ENCODE results near the gene RIMS4. TPM values are rescaled to one million over a fixed set of nuclear protein-coding genes. Genes with fewer than 3 reads are reported as not detected.
"Not testable (repeated sequence)": the region's sequence is repeated elsewhere in the genome, so short reads cannot be mapped to it uniquely, and the experiment has no call there.

Gene RIMS4
- total RNA-seq, 1 donor from 2014 or later: not detected

DNA sequence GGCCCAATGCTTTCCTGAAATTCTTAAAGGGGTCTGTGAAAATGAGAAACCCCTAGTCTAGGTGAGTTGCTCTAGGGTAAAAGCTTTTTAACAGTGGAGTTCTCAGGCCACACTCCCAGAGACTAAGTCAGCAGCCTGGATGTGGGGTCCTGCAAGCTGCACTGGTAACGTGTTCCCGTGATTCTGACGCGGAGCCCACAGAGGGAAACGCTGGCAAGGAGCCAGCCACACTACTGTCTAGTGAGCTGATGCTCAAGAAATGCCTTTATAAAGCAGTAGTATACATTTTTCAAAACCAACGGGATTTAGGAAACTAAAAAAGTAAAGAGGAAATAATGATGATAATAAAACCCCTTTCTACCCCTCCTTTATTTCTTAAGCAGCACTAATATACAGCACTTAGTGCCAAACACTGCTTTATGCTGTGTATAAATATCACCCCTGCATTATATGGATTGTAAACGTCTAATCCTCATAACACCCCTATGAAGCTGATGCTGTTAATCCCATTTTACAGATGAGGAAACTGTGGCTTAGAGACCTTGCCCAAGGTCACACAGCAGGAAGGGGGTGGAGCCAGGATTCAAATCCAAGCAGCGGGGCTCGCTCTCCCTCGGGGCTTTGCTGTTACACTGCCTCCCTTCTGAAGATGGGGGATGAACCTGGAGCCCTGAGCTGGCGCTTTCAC is 39.7 kb downstream of the RIMS4 start:
- ATAC-seq: no peak
- no peak for DNase-seq (ENCODE audit: missing footprints)
- intact Hi-C loops (cut with DNase I): no loop called here

DNA sequence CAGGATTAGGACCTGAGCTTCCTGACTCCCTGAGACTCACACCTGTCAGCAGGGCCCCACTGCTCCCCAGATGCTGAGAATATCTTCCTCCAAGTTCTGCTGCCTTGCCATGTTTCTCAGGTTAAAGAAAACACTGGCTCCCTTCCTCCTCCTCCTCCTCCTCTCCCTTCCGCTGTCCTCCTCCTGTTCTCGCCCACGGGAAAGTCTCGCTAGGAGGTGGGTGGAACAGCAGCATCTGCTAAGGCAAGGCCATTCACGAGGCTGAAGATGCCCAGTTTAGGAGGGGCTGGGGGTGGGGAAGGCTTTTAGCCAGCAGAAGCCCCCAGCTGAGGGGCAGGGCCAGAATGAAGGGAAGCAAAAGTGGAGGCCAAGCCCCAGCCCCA is 40.9 kb downstream of the RIMS4 start:
- intact Hi-C loops (cut with DNase I): no loop called here
- DNase-seq (ENCODE audit: missing footprints) (no peak), ATAC-seq (no peak)

DNA sequence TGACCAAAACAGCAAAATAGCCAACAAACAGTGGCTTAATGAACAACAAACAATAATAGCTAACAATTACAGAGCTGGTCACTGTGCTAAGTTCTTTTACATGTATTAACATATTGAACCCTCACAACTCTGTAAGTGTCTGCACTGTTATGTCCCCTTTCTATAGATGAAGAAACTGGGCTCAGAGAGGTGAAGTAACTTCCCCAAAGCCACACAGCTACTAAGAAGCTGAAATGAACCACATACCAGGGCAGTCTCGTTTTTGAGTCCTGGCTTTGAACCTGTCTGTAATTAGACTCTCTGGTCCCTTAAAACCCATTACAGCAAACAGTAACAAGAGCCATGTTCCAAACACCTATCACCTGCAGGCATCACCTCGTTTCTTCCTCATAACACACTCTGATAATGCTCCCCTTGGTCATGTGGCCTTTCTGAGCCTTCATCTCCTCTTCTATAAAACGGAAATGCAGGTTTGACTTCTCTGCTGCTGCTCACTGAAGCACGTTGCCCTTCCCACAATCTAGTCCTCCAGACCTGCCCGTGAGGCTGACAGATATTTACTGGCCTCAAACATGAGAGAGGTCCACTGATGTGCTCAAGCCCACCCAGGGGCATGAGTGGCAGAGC is 41.4 kb downstream of the RIMS4 start:
- ATAC-seq (no peak), DNase-seq (ENCODE audit: missing footprints) (no peak)
- intact Hi-C loops (cut with DNase I): no loop called here

DNA sequence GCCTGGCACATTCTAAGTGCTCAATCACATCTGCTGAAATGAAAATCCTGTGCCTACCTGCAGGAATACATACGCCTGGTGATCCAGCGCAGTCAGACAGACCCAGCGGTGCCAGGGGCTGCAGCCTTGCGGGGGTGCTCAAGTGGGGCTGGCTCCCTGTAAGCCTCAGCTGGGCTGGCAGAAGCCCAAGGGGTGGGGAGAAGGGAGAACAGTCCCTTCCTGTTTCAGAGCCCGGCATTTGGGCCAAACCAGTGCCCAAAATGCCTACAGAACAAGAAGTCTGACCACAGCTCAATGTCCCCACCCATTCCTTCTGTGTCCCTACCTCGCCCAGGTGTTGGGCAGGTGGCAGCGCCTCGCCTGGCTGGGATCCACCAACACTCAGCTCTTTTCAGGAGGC is 42.1 kb downstream of the RIMS4 start:
- ATAC-seq (no peak), DNase-seq (ENCODE audit: missing footprints) (no peak)
- intact Hi-C loops (cut with DNase I): no loop called here

DNA sequence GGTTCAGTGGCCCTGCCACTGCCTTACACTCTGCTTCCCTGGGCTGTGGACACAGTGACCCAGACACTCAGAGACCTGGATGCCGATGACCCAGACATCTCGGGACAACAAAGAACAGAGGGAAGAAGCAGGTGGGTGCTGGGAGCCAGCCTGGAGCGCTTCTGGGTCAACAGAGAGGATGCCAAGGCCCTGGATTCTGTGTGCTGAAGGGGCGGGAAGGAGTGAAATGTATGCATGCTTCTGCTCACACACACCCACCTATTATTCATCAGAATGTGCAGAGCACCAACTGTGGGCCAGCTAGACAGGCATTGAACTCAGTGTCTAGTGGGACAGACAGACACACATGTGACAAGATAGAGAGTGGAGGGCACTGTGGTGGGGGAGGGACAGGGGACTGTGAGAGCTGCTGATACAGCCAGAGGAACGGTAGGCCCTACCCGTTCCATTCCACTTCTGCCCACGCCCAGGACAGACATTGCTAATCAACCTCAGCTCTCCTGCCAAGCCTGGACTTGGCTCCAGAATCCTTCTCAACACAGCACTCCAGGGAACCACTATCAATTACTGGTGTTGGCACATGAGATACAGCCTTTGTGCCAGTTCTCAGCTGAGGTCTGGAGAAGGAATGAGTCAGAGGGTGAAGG is 44.5 kb downstream of the RIMS4 start:
- ATAC-seq (no peak), DNase-seq (ENCODE audit: missing footprints) (no peak)
- intact Hi-C loops (cut with DNase I): no loop called here

DNA sequence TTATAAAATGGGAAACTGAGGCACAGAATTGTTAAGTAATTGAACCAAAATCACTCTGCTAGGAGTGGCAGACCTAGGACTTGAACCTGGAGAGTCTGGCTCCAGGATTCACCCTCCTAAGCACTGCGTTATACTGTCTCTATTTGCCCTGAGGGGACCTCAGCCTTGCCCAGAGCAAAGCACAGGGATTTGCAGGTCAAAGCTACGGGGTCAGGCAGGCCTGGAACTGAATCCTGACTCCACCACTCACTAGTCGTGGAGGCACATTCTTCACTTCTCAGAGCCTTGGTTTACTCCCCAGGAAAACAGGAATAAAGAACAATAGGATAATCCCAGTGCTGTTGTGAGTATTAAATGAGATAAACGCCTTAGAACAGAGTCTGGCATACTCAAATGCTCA is 45.3 kb downstream of the RIMS4 start:
- no peak for DNase-seq (ENCODE audit: missing footprints)
- ATAC-seq: no peak
- intact Hi-C loops (cut with DNase I): no loop called here

DNA sequence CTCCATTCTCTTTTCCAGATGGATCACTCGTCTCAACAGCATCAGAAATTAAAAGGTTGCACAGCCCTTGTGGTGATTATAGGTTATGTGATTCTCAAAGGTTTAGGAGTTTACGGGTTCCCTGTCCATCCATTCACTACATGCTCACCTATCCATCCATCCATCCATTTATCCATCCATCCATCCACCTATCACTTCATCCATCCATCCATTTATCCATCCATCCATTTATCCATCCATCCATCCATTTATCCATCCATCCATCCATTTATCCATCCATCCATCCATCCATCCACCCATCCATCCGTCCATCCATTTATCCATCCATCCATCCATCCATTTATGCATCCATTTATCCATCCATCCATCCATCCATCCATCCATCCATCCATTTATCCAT is 46.5 kb downstream of the RIMS4 start:
- intact Hi-C loops (cut with DNase I); ATAC-seq; DNase-seq (ENCODE audit: missing footprints): not testable (repeated sequence)

DNA sequence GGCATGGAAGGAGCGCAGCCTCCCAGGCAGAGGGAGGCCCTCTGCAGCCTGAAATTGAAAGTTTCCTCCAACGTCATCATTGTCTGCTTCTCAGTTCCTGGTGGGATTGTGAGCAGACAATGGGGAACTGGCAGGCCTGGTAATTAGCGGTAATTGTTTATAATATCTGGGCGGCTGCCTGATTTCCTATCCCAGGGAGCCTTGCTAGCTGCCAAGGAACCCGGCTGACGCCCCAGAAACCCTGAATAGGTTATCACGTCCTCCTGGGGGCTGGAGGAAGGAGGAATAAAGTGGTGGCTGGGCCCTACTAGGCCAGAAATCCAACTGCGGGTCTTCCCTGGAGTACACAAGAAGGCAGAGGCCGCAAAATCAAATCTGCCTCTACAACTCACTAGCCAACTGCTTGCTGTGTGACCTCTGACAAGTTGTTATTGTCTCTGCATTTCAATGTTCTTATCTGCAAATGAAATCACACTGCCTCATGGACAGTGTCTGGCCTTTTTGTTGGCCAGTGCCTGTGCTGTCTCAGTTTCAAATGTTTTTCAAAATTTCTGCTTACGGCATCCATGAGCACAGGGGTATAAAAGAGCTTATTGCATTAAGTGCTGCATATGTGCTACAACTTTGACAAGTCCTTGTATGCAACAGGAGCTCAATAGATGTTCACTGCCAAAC is 47.7 kb downstream of the RIMS4 start:
- intact Hi-C loops (cut with DNase I): no loop called here
- no peak for DNase-seq (ENCODE audit: missing footprints)
- peak; percentile 37 for ATAC-seq

DNA sequence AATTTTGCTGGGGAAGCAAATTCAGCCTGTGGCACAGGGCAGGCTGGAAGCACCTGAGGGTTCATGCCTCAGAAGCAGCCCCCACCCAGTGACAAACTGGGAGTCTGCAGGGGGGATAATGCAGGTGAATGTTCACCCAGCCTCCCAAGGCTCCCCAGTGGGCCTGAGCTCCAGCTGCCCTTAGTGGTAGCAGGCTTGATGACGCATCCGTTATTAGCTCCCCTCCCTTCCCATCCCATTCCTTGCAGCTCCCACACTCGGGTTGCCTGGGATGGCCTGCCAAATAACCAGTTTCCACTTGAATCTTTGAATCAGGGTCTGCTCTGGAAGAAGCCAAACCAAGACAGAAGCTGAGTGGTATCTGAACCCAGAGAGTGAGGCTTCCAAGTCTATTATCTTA is 48.9 kb downstream of the RIMS4 start:
- intact Hi-C loops (cut with DNase I): no loop called here
- ATAC-seq: no peak
- no peak for DNase-seq (ENCODE audit: missing footprints)

DNA sequence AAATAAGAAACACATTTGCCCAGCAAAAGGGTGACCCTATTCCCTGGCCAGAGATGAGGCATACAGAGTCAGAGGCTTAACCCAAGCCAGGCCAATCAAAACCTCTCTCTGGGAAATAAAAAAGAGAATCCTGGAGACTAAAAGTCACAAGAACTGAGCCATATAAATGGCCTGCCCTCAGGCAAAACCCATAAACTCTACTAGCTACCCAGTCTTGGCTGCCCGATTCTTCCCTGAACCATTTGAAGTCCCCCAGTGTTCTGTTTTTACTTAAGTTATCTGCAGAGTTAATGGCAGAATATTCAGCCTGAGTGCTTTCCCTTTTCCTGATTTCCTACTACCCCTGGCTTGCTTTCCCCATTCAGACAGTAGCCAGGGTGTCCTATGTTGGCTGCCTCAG is 50.8 kb downstream of the RIMS4 start:
- ATAC-seq: no peak

DNA sequence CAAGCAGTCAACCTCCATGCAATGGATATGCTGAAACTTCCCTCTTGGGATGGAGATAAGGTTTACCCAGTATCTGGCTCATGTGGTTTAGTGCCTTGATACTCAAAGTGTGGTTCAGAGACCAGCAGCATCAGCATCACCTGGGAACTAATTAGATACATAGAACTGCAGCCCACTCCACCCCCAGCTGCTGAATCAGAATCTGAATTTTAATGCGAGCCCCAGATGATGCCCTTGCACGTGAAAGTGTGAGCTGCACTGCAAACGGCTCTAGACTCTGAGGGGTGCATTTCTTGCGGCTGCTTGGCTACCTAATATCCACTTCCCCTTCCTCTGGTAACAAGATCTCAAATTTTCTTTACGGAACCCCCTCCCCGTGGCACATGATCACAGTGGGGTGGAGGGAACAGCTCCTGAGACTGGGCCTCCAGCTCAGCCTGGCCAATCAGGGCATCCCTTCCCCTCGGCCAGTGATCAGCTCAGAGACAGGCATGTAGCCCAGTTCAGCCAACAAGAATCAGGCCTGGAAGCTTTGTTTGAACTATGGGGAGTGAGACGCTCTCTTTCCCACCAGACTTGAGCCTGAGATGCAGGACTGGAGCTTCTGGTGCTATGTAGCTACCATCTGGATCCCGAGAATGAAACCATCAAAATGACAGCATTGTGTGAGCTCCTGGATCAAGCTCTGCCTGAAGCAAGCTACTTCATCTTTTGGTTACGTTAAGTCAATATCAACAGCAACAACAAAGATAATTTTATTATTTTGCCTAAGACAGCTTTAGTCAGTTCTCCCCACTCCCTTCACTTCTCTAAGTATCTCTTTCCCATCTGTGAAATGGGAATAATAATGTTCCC is 51.9 kb downstream of the RIMS4 start:
- ATAC-seq (no peak), DNase-seq (ENCODE audit: missing footprints) (no peak)
- intact Hi-C loops (cut with DNase I): no loop called here

More for the DNA sequence above, 50.8 kb downstream of the RIMS4 start:
- no peak for DNase-seq (ENCODE audit: missing footprints)
- intact Hi-C loops (cut with DNase I): no loop called here

DNA sequence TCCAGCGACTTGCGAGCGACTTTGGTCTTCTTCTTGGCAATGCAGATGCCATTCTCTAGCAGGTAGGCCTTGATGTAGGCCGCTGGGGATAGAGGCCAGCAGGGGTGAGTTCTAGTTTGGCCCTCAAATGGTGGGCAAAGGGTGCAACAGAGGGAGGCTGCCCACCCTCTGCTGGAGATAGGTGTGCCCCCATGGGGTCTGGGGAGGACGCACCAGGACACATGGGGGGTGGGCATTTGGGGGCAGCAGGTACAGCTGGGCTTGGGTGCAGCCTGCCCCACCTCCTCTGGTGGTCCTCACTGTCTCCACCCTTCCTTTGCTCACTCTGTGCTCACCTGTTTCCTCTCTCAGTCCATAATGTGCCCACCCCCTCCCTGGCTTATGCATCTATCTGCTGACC is 53.4 kb downstream of the RIMS4 start:
- intact Hi-C loops (cut with DNase I): no loop called here
- ATAC-seq (no peak), DNase-seq (ENCODE audit: missing footprints) (no peak)

DNA sequence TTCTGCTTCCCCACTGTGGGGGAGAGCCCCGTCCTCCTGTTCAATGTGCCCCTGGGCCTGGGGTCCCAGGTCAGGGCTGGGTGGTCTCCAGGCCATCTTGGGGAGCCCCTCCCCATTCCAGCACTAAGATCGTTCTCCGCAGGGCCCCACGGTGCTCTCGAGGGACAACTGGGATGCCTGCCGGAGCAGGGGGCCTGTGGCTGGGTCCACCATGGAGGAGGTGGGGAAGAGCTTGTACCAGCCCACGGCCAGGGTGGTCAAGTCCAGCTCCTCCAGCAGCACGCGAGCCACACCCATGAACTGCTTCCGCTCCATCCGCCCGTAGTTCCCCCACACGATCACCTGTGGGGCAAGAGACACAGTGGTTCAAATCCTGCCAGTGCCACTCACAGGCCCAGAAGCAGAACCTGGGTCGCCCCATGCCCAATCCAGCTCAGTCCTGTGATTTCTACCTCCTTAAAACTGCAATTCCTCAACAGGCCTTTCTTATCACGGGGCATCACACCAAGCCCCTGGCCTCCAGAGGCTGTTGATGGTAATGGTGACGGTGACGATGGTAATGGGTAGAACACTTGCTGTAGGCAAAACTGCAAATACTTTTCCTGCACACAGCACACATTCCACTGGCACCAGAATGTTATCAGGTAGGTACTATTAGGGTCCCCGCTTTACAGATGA is 54.2 kb downstream of the RIMS4 start:
- no peak for ATAC-seq
- intact Hi-C loops (cut with DNase I): no loop called here
- no peak for DNase-seq (ENCODE audit: missing footprints)

DNA sequence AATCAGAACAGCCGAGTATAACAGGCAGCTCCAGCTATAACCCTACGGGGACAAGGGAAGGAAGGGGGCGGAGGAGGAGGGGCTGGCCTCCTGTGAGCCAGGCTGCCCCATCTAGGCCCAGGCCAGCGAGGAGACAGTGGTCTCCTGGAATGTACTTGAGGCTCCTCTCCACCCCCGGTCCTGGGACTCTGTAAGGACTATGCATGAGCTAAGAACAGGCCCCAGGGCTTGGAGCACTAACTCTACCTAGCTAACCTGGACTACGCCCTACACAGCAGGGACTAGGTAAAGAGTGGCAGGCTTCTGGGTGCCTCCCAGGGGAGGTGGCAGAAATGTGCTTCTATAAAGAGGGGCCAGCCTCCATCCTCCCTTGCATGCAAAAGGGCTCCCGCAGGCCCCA is 55.8 kb downstream of the RIMS4 start:
- DNase-seq (ENCODE audit: missing footprints): no peak
- ATAC-seq: no peak
- intact Hi-C loops (cut with DNase I): no loop called here

DNA sequence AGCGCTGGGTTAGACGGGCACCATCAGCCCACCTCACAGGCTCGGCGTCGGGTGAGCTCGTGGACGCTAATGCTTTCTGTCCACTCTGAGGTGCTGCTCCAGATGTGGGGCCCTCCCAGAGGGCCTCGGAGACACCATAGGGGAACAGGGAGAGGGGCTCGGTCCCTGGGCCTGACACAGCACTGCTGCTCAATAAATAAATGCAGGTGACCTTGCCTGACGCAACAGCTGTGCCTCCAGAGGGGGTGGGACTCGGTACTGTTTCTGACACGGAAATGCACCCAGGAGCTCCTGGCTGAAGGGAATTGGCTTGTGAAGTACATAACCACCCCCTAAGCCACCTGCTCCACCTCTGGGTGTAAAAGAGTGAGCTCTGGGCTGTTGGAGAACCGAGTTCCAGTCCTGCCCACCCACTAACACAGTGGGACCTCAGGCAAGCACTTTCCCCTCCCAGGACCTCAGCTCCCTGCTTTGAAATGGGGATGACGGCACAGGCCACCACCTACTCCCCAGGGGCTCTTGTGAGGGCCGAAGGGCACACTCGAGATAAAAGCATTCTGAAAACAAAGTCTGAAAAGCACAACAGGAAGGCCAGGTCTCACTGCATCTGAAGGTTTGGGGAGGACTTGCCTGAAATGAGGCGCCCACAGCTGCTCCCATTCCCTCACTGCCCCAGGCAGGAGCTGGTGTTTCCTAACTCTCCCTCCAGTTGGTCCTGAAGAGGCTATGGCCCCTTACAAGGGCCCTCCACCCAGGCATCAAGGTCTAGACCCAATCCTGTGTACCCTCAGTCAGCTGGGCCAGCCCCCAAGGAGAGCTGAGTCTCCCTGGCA is 58.0 kb downstream of the RIMS4 start:
- no peak for ATAC-seq
- intact Hi-C loops (cut with DNase I): no loop called here

DNA sequence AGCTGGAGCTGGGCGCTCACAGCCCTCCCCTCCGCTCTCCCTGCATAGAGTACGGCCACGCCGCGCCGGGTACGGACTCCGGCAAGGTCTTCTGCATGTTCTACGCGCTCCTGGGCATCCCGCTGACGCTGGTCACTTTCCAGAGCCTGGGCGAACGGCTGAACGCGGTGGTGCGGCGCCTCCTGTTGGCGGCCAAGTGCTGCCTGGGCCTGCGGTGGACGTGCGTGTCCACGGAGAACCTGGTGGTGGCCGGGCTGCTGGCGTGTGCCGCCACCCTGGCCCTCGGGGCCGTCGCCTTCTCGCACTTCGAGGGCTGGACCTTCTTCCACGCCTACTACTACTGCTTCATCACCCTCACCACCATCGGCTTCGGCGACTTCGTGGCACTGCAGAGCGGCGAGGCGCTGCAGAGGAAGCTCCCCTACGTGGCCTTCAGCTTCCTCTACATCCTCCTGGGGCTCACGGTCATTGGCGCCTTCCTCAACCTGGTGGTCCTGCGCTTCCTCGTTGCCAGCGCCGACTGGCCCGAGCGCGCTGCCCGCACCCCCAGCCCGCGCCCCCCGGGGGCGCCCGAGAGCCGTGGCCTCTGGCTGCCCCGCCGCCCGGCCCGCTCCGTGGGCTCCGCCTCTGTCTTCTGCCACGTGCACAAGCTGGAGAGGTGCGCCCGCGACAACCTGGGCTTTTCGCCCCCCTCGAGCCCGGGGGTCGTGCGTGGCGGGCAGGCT is 60.1 kb downstream of the RIMS4 start:
- intact Hi-C loops (cut with DNase I): loop anchor here (2.0 kb wide), 1 partner anchor 117 kb away; no protein-coding TSS in a partner anchor
- ATAC-seq (no peak), DNase-seq (ENCODE audit: missing footprints) (no peak)

More for the DNA sequence above, 58.0 kb downstream of the RIMS4 start:
- no peak for DNase-seq (ENCODE audit: missing footprints)

DNA sequence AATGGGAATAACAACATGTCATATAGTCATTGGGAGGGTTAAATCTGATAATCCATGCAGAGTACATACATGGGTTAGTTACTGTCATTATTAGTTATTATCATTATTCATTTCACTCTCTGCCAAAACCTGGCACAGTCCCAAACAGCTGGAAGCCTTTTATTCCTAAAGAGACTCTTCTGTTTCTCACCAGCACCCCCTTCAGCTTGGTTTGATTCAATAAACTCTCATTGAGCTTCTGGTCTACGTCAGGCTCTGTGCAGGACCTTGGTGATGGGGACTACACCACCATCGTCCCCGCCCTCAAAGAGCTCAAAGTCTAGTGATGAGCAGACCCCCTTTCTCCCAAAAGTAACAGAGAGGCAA is 62.4 kb downstream of the RIMS4 start:
- intact Hi-C loops (cut with DNase I): no loop called here
- ATAC-seq (no peak), DNase-seq (ENCODE audit: missing footprints) (no peak)

Data from Right ventricle myocardium inferior (tissue), 1 donor.